GM19025 (cell line): Measurements from ENCODE around the gene EXOSC7.

Experiments
- ATAC-seq: cut with Tn5 transposase; IDR thresholded peaks from one replicate; pipeline ENCODE4 v1.9.1; 2021; ENCODE audit warnings: mild to moderate bottlenecking, low read depth, moderate library complexity; ENCODE audit not compliant: unreplicated experiment

EXOSC7 gene

GRCh38 chr3:44991326-44991725 is 15.3 kb downstream of the EXOSC7 start:
- ATAC-seq: no peak

GRCh38 chr3:44992555-44993470 is 16.8 kb downstream of the EXOSC7 start:
- no peak for ATAC-seq

- ATAC-seq: no peak
Observed at GRCh38 chr3:44993471-44994205, 17.6 kb downstream of the EXOSC7 start.

GRCh38 chr3:44995142-44995770 is 19.2 kb downstream of the EXOSC7 start:
- ATAC-seq: no peak

GRCh38 chr3:44996556-44996969 is 20.5 kb downstream of the EXOSC7 start:
- ATAC-seq: peak; percentile 60

- ATAC-seq: no peak
Observed at GRCh38 chr3:44999782-45000181, 23.7 kb downstream of the EXOSC7 start.

- ATAC-seq: no peak
Observed at GRCh38 chr3:45000823-45001222, 24.8 kb downstream of the EXOSC7 start.

GRCh38 chr3:45001738-45002137 is 25.7 kb downstream of the EXOSC7 start:
- ATAC-seq: no peak

GRCh38 chr3:45002139-45002660 is 26.2 kb downstream of the EXOSC7 start:
- no peak for ATAC-seq

GRCh38 chr3:45002720-45003119 is 26.7 kb downstream of the EXOSC7 start:
- ATAC-seq: no peak

- ATAC-seq: no peak
Observed at GRCh38 chr3:45003406-45003805, 27.4 kb downstream of the EXOSC7 start.

GRCh38 chr3:45003859-45004258 is 27.8 kb downstream of the EXOSC7 start:
- ATAC-seq: no peak

GRCh38 chr3:45007091-45007490 is 31.0 kb downstream of the EXOSC7 start:
- ATAC-seq: no peak

GRCh38 chr3:45008117-45008516 is 32.1 kb downstream of the EXOSC7 start:
- ATAC-seq: no peak

- no peak for ATAC-seq
Observed at GRCh38 chr3:45009868-45010267, 33.8 kb downstream of the EXOSC7 start.

- ATAC-seq: no peak
Observed at GRCh38 chr3:45010811-45011333, 34.8 kb downstream of the EXOSC7 start.

- ATAC-seq: no peak
Observed at GRCh38 chr3:45011756-45012508, 35.9 kb downstream of the EXOSC7 start.

GRCh38 chr3:45012577-45012976 is 36.5 kb downstream of the EXOSC7 start:
- ATAC-seq: no peak

- ATAC-seq: no peak
Observed at GRCh38 chr3:45016916-45017315, 40.9 kb downstream of the EXOSC7 start.

GRCh38 chr3:45017821-45018220 is 41.8 kb downstream of the EXOSC7 start:
- ATAC-seq: no peak
